MCF 10A (cell line): ENCODE results near the gene MAML2. TPM values are rescaled to one million over a fixed set of nuclear protein-coding genes. Genes with fewer than 3 reads are reported as not detected.

ENCODE experiments used
- BruUV-seq: library from RNA; stranded (reverse); fragments of 400-500 nt; replicated peaks from 2 replicates; lab custom pipeline; 2021; lab: Mats Ljungman, UMichigan
- CTCF ChIA-PET: fragments of 300-600 bp; sonication (Branson Sonifier 250); formaldehyde crosslinking; extraction: SDS; loops from one replicate; lab custom pipeline; 2021; ENCODE audit warnings: antibody characterized with exemption, inconsistent platforms; lab: Yijun Ruan, JAX
- POLR2A ChIA-PET: fragments of 300-600, 350-650 bp; sonication (Branson Sonifier 250); formaldehyde crosslinking; extraction: SDS; loops from one replicate; lab custom pipeline; 2020; ENCODE audit warnings: antibody characterized with exemption, inconsistent platforms; lab: Yijun Ruan, JAX
- DNase-seq: peaks from one replicate; pipeline ENCODE4 v3.0.0-alpha.2; 2018; ENCODE audit not compliant: unreplicated experiment
- H3K27ac Mint-ChIP-seq: one replicate; pipeline ENCODE4 v1.8.0; 2022; ENCODE audit warnings: mild to moderate bottlenecking, low read depth, mixed read lengths; ENCODE audit not compliant: unreplicated experiment
- H3K27me3 Mint-ChIP-seq: one replicate; pipeline ENCODE4 v1.8.0; 2022; ENCODE audit warnings: mixed read lengths; ENCODE audit not compliant: insufficient read depth, unreplicated experiment
- H3K36me3 Mint-ChIP-seq: one replicate; pipeline ENCODE4 v1.8.0; 2022; ENCODE audit warnings: mild to moderate bottlenecking, moderate library complexity, mixed read lengths; ENCODE audit not compliant: insufficient read depth, unreplicated experiment
- H3K4me1 Mint-ChIP-seq: one replicate; pipeline ENCODE4 v1.8.0; 2022; ENCODE audit warnings: mixed read lengths; ENCODE audit not compliant: insufficient read depth, unreplicated experiment
- H3K4me3 Mint-ChIP-seq: one replicate; pipeline ENCODE4 v1.8.0; 2022; ENCODE audit warnings: mild to moderate bottlenecking, moderate library complexity, mixed read lengths; ENCODE audit not compliant: unreplicated experiment
- H3K9me3 Mint-ChIP-seq: one replicate; pipeline ENCODE4 v1.8.0; 2022; ENCODE audit warnings: mixed read lengths; ENCODE audit not compliant: unreplicated experiment
- intact Hi-C: fragments of 100-400 bp; cut with micrococcal nuclease; formaldehyde crosslinking; loops from 2 replicates; pipeline ENCODE4 v1.14.1; 2022
- total RNA-seq: library from RNA; stranded (reverse); gene quantifications from 2 replicates; pipeline ENCODE4 v1.2.3, GENCODE V29; 2022
- TF ChIP-seq, protein P1 (sequence below): fragments of 200-600 bp; IDR thresholded peaks from one replicate; pipeline ENCODE4 v1.8.0; 2022; ENCODE audit warnings: antibody characterized with exemption, mild to moderate bottlenecking; ENCODE audit not compliant: unreplicated experiment

The MAML2 gene
- total RNA-seq, 1 experiment from 2014 or later, result 8.6 TPM

DNA sequence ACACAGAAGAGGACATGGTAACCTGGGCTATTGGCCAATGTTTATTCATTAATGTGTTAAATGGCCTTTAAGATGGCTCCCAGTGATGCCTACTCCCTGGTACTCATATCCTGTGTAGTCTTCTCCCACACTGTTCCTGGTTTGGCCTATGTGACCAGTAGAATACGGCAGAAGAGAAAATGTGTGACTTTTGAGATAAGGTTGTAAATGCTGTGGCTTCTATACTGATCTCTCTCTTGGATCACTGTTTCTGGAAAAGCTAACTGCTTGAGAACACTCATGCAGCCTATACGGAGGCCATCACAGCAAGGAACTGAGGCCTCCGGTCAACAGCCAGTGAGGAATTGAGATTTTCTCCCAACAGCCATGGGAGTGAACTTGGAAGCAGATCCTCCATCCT, 24.1 kb downstream of the MAML2 start:
- no peak for DNase-seq
- no peak overlapping the region for H3K27ac Mint-ChIP-seq
- no peaks in the 10 kb centered on the region for H3K27me3 Mint-ChIP-seq
- H3K4me1 Mint-ChIP-seq, result peaks cover 18% of the 10 kb centered on the region
- POLR2A ChIA-PET, result interaction anchor here (0.6 kb wide), 1 partner anchor 76 kb away, joined by 4 read pairs; no protein-coding TSS in a partner anchor
- no peaks in the 10 kb centered on the region for H3K9me3 Mint-ChIP-seq
- TF ChIP-seq, protein P1, sequence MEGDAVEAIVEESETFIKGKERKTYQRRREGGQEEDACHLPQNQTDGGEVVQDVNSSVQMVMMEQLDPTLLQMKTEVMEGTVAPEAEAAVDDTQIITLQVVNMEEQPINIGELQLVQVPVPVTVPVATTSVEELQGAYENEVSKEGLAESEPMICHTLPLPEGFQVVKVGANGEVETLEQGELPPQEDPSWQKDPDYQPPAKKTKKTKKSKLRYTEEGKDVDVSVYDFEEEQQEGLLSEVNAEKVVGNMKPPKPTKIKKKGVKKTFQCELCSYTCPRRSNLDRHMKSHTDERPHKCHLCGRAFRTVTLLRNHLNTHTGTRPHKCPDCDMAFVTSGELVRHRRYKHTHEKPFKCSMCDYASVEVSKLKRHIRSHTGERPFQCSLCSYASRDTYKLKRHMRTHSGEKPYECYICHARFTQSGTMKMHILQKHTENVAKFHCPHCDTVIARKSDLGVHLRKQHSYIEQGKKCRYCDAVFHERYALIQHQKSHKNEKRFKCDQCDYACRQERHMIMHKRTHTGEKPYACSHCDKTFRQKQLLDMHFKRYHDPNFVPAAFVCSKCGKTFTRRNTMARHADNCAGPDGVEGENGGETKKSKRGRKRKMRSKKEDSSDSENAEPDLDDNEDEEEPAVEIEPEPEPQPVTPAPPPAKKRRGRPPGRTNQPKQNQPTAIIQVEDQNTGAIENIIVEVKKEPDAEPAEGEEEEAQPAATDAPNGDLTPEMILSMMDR, result no peak
- intact Hi-C loops, result no loop called here
- CTCF ChIA-PET, result interaction anchor here (1.5 to 1.7 kb wide), 3 partner anchors 21 to 75 kb away, joined by 3 to 5 read pairs (median 4); partner anchors contain the start of gene MAML2
- BruUV-seq, result no TSS peak
- no peak overlapping the region for H3K4me3 Mint-ChIP-seq
- H3K36me3 Mint-ChIP-seq, result no peaks in the 10 kb centered on the region

DNA sequence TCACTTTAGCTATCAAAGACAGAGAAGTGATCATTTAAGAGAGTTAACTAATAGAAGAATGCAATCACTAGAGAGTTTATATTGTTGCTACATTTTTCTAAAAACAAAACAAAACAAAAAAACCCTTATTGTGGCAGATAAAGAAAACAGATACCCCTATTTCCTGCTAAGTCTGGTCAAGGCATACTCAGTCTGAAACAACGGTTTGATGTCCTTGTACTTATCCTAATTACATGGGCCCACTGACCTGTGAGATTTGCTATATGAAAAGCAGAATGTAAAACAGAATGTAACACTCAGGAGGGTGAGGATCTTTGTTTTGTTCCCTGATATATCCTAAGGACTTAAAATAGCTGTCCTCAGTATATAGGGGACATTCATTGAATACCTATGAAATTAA, 24.6 kb downstream of the MAML2 start:
- TF ChIP-seq, protein P1, result no peak
- POLR2A ChIA-PET, result no interaction called here
- intact Hi-C loops, result no loop called here
- Mint-ChIP-seq H3K4me3 (no peak overlapping the region), H3K4me1 (peaks cover 23% of the 10 kb centered on the region), H3K27me3 (no peaks in the 10 kb centered on the region), H3K36me3 (no peaks in the 10 kb centered on the region), H3K27ac (no peak overlapping the region), H3K9me3 (no peaks in the 10 kb centered on the region)
- no peak for DNase-seq
- BruUV-seq, result no TSS peak
- CTCF ChIA-PET, result interaction anchor here (1.6 to 1.7 kb wide), 2 partner anchors 22 to 76 kb away, joined by 3 to 5 read pairs; no protein-coding TSS in a partner anchor

DNA sequence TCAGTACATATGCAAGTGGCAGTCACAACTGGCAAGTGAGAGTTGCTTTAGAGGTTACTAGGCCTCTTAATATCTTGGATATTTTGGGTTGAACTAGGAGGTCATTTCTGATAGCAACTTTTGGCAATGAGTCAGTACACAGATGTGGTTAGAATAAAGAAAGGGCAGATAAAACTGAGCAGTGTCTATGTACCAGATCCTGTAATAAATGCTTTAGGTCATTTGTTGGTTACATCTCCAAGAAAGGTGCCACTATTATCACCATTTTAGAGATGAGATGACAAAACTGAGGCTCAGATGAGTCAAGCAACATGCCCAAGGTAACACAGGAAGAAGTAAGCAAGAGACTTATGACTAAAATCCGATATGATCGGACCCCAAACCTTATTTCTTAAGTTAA, 25.0 kb downstream of the MAML2 start:
- CTCF ChIA-PET, result interaction anchor here (1.1 to 1.7 kb wide), 2 partner anchors 22 to 25 kb away, joined by 5 read pairs; partner anchors contain the start of gene MAML2
- no peaks in the 10 kb centered on the region for H3K36me3 Mint-ChIP-seq
- H3K27ac Mint-ChIP-seq, result peak overlapping the region; percentile 27
- H3K9me3 Mint-ChIP-seq, result no peaks in the 10 kb centered on the region
- no peak for DNase-seq
- H3K4me1 Mint-ChIP-seq, result peaks cover 27% of the 10 kb centered on the region
- H3K4me3 Mint-ChIP-seq, result no peak overlapping the region
- intact Hi-C loops, result no loop called here
- no peaks in the 10 kb centered on the region for H3K27me3 Mint-ChIP-seq
- no TSS peak for BruUV-seq
- TF ChIP-seq, protein P1, result no peak
- POLR2A ChIA-PET, result interaction anchor here (0.5 kb wide), 1 partner anchor 9 kb away, joined by 3 read pairs; no protein-coding TSS in a partner anchor

DNA sequence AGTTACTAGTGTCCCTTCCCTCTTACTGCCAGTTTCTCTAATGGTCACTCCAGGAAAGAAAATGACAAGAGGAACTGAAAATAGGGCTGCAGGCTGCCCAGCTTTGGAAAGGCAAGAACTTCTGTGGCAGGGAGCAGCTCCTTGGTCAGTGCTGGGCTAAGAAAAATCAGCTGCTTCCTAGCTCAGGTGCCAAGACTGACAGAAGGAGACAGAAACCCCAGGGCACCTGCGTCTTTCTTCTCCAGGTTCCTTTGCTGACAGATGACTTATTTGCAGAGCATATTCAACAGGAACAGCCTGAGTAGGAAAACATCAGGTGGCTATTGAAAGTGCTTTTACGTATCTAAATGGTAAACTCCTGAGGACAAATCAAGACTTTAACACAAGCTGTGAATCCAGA, 25.4 kb downstream of the MAML2 start:
- DNase-seq, result no peak
- POLR2A ChIA-PET, result interaction anchor here (0.5 to 1.5 kb wide), 2 partner anchors 9 to 20 kb away, joined by 3 read pairs; no protein-coding TSS in a partner anchor
- no peaks in the 10 kb centered on the region for H3K9me3 Mint-ChIP-seq
- CTCF ChIA-PET, result interaction anchor here (1.0 to 1.7 kb wide), 4 partner anchors 21 to 25 kb away, joined by 4 to 5 read pairs (median 4); partner anchors contain the start of gene MAML2
- no peaks in the 10 kb centered on the region for H3K27me3 Mint-ChIP-seq
- H3K4me3 Mint-ChIP-seq, result no peak overlapping the region
- H3K36me3 Mint-ChIP-seq, result no peaks in the 10 kb centered on the region
- TF ChIP-seq, protein P1, result no peak
- BruUV-seq, result no TSS peak
- peaks cover 27% of the 10 kb centered on the region for H3K4me1 Mint-ChIP-seq
- H3K27ac Mint-ChIP-seq, result peak overlapping the region; percentile 27
- intact Hi-C loops, result no loop called here
